ENCODE measurements around the gene BCAP31.

The BCAP31 gene

DNA sequence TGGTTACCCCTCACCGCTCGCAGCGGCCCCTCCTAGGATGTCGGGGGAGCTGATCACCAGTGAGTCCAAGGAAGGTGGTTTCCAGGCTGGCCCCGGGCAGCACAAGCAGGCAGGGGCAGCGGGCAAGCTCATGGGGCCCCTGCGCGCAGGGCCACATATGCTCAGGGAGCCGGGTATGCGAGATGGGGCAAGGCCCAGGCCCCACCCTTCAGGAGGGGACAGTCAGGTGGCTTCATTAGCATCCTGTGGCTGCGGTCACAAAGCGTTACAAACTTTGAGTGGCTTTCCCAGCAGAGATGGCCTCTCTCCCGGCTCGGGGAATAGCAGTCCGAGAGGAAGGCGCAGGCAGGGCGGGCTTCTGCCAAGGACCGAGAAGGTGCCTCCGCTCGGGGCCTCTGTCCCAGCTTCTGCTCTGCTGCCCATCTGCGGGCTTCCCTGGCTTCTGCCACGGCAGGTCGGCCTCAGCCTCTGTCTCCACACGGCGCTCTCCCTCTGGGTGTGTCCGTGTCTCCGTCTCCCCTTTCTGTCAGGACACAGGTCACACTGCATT is 13.9 kb upstream of the BCAP31 start:
- TF ChIP-seq, protein P1, sequence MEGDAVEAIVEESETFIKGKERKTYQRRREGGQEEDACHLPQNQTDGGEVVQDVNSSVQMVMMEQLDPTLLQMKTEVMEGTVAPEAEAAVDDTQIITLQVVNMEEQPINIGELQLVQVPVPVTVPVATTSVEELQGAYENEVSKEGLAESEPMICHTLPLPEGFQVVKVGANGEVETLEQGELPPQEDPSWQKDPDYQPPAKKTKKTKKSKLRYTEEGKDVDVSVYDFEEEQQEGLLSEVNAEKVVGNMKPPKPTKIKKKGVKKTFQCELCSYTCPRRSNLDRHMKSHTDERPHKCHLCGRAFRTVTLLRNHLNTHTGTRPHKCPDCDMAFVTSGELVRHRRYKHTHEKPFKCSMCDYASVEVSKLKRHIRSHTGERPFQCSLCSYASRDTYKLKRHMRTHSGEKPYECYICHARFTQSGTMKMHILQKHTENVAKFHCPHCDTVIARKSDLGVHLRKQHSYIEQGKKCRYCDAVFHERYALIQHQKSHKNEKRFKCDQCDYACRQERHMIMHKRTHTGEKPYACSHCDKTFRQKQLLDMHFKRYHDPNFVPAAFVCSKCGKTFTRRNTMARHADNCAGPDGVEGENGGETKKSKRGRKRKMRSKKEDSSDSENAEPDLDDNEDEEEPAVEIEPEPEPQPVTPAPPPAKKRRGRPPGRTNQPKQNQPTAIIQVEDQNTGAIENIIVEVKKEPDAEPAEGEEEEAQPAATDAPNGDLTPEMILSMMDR (IDR thresholded peaks at IDR 0.05; ENCODE audit: low read depth, low read length, missing control alignments) = no peak
- no peak for DNase-seq (ENCODE audit: low read depth)
- H3K4me3 ChIP-seq (ENCODE audit: low read depth, low read length) = no peak overlapping the region
- in situ Hi-C loops (cut with HindIII; ENCODE audit: low sequenced_read_pairs) = no loop called here

DNA sequence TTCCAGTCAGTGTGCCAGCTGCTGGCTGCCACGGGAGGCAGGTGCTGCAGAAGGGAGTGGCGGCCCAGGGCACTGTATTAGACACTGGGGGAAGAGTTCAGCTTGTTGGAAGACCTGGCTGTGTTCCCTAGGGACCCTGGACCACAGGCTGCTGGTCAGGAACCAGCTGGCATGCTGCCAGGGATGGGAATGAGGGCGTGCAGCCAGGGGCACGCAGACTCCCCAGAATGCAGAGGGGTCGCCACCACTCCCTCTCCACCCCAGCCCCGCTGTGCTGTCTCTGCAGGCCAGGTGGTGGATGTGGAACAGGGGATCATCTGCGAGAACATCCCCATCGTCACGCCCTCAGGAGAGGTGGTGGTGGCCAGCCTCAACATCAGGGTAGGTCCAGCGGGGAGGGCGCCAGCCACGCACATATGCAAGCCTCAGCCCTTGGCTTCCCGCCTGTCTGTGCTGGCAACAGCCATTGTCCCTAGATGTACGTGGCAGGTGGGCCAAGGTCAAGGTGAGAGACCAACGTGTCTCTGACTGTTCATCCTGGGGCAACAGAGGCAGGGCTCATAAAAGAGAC is 12.8 kb upstream of the BCAP31 start:
- TF ChIP-seq, protein P1 (IDR thresholded peaks at IDR 0.05; ENCODE audit: low read depth, low read length, missing control alignments) = no peak
- no peak for DNase-seq (ENCODE audit: low read depth)
- in situ Hi-C loops (cut with HindIII; ENCODE audit: low sequenced_read_pairs) = no loop called here

DNA sequence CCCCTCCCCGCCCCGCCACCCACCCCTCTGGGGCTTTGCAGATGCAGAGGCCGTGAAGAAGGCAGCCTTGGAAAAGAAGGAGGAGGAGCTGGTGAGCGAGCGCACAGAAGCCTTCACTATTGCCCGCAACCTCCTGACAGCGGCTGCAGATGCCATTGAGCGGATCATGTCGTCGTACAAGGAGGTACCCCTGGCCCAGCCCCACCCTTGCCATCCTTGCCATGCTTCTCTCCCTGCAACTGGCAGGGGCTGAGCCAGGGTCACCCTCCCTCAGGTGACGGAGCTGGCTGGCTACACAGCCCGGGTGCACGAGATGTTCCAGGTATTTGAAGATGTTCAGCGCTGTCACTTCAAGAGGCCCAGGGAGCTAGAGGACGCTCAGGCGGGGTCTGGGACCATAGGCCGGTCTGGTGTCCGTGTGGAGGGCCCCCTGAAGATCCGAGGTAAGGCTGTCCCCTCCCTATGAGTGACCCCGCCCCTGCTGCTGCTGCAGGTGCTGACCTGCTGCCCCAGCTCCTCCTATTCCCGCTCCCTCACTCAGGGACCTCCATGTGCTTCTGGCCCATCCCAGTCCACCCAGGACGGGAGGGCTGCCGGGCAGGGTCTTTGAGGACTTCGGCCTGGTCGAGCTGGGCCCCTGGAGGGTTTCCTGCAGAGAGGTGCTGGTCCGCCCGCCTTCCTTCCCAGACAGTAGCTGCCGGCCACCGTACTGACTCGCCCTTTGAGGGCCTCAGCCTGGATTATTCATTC is 12.1 kb upstream of the BCAP31 start:
- in situ Hi-C loops (cut with HindIII; ENCODE audit: low sequenced_read_pairs) = no loop called here
- no peak overlapping the region for H3K4me3 ChIP-seq (ENCODE audit: low read depth, low read length)
- TF ChIP-seq, protein P1 (IDR thresholded peaks at IDR 0.05; ENCODE audit: low read depth, low read length, missing control alignments) = no peak
- no peak for DNase-seq (ENCODE audit: low read depth)

More for the DNA sequence above, 12.8 kb upstream of the BCAP31 start:
- H3K4me3 ChIP-seq (ENCODE audit: low read depth, low read length) = no peak overlapping the region

DNA sequence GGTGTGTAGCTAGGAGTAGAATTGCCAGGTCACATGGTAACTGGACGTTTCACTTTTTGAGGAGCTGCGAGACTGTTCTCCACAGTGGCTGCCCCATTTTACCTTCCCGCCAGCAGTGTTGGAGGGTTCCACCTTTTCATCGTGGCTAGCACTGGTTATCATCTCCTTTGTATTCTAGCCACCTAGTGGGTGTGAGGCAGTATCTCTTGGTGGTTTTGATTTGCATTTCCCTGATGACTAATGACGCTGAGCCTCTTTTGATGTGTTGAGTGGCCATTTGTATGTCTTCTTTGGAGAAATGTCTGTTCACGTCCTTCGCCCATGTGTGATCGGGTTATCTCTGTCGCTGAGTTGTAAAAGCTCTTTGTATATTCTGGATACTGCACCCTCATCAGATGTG is 11.1 kb upstream of the BCAP31 start:
- TF ChIP-seq, protein P1 (IDR thresholded peaks at IDR 0.05; ENCODE audit: low read depth, low read length, missing control alignments) = no peak
- DNase-seq (ENCODE audit: low read depth) = no peak
- in situ Hi-C loops (cut with HindIII; ENCODE audit: low sequenced_read_pairs) = no loop called here
- no peak overlapping the region for H3K4me3 ChIP-seq (ENCODE audit: low read depth, low read length)

DNA sequence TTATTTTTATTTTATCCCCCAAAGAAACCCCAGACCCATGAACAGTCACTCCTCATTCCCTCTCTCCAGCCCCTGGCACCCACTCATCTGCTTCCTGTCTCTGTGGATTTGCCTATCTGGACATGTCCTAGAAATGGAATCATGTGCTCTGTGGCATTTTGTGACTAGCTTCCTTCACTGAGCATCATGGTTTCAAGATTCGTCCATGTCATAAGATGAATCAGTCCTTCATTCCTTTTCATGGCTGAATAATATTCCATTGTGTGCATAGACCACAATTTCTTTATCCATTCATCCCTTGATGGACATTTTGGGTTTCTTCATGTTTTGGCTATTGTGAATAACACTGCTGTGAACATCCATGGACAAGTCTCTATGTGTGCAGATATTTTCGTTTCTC is 10.7 kb upstream of the BCAP31 start:
- H3K4me3 ChIP-seq (ENCODE audit: low read depth, low read length) = no peak overlapping the region
- in situ Hi-C loops (cut with HindIII; ENCODE audit: low sequenced_read_pairs) = no loop called here
- no peak for DNase-seq (ENCODE audit: low read depth)
- TF ChIP-seq, protein P1 (IDR thresholded peaks at IDR 0.05; ENCODE audit: low read depth, low read length, missing control alignments) = no peak

DNA sequence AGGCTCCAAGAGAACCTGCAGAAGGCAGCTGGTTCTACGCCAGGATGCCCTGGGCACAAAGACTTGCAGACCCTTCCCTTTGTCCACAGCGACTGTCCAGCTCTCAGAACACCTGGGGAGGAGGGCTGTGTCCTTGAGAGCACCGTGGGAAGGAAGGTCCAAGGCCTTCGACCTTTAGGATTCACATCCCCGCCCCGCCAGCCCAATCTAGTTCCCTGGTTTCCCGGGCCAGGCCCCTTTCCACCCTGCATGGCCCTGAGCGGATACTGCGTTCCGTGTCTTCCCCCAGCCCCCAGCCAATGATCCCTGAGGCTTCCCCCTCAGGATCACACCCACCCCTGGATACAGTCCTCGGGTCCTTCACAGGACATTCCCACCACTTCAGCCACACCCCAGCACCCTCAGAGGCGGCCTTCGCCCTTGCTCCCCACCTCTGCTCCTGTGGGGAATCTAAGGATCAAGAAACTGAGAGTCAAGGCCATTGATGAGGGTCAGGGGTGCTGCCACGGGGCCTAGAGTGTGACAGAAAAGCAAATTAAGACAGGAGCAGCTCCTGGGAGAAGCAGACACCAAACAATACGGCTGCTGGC is 9.6 kb upstream of the BCAP31 start:
- in situ Hi-C loops (cut with HindIII; ENCODE audit: low sequenced_read_pairs) = no loop called here
- no peak for DNase-seq (ENCODE audit: low read depth)
- TF ChIP-seq, protein P1 (IDR thresholded peaks at IDR 0.05; ENCODE audit: low read depth, low read length, missing control alignments) = no peak
- H3K4me3 ChIP-seq (ENCODE audit: low read depth, low read length) = no peak overlapping the region

All from astrocyte of the cerebellum (primary cell).